NCI-H510A treated with DMSO at 0.1 percent for 48 hours (cell line): Measurements from ENCODE around the gene KCND2.

Experiments used
- DNase-seq: peaks from one replicate; lab custom pipeline; 2025; lab: John Stamatoyannopoulos, UW

KCND2 gene

DNA sequence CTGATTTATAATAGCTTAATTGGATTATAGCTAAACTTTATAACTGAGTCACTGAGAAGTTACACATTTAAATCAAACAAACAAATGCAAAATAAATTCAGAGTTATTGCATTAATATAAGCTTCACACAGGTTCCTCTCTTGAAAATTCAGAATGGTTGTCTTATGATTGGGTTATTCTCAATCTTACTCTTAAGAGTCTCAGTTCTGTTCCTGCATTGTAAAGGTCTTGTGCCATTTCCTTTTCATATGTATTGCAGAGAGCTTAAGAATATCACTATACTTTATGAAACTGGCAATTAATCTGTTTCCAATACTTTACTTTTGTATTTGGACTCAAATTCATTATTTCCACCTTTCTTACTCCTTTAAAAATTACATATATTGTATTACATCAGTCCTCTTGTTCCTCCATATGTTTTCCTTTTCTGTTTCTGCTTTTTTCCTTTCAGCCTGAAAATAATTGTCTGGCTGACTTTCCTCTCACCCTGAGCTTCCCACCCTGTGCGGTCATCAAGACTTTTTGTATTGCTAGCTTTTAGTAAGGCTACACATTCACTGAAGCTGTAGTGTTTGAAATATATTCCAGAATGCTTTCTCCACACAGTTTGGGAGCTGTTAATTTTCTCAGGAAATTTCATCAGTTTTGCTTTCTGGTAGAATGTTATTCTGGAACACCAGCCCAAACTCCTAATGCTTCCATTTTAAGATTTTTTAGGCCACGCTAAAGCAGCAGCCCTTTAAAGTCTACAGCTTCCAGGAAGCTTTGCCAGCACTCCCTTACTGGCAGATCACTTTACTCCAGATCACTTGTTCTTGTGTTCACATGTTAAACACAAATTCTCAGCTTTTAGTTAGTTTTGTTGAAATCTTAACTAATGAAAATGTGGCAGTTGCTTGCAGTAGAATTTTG, 139.4 kb downstream of the KCND2 start:
- no peak for DNase-seq

DNA sequence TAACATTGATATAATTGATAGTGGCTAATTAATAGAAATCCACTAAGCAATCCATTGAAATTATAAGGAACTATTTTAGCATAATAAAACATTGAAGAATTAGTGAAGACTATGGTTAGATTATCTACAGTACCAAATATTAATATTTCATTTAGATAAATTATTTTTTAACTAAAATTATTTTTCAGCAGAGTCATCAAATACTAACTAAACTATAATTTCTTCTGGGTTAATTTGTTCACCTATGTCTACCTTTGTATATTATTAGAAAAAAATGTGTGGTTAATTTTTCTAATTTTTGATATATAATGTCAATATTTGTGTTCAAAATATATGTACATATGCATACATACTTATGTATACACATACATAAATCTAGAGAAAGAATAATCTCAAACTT, 140.2 kb downstream of the KCND2 start:
- no peak for DNase-seq

DNA sequence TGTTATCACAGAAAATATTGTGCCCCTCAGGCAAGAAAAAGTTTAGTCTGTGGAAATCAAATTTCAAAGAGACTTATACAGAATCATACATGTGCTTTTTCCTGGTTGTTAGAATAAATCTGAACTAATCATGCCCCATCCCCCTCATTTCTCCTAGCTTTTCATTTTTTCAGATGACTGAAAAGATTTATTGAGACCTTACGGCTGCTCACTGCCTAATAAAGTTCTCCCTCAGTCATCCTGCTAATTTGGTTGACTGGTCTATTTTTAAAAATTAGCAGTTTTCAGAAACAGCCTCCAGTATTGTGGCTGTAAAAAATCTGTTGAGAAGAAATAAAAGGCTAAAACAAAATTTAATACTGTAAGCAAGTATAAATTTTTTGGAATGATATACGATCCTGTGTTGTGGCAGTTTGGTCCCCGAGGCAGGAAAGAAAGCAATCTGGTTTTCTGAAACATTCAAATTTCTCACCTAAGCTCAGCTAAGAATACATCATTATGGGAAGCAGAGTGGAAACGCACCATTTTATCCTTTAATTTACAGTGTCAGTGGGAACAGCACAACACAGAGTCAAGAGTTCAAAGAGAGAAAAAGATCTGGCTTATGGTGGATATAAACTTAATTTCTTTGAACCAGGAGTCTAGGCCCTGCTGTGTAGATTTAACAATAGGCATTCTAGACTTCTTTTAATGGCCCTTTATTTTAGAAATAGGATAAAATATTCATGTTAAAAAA, 144.4 kb downstream of the KCND2 start:
- no peak for DNase-seq

DNA sequence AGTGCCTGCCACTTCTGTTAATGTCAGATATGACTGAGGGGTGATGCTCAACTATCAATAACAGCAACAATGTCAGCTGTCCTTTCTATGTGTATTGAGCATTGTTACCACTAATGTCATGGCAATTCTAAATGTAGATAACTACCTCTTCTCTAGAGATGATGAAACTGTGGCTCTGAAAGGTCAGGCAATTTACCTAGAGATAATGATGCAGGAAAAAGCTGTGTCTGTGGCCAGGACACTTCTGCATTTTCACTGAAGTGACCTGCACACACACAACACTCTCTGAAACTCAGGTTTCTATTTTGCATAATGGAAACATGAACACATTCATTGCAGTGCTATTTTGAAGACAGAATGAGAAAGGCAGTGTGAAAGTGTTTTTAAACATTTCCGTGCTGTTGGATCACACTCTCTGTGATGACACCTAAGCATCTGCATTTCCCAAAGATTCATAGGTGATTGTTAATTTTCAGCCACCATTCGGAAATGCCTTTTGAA, 148.2 kb downstream of the KCND2 start:
- DNase-seq = no peak

DNA sequence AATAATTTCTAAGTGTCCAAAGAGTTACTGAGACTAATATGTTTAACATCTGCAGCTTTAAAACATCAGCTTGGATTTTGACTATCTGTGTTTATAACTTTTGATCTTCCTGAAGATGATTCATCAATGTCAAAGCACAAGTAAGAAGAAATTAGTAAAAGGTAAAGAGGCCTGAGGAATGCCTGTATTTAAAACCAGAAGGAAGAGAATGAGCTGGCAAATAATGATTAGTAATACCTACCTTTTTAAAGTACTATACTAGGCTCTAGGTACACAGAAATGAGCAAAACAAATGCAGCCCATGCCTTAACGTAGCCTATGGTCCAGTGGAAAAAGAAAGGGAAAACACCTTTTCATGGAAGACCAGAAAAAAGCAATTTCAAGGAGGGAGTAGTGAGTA, 158.0 kb downstream of the KCND2 start:
- DNase-seq = no peak

DNA sequence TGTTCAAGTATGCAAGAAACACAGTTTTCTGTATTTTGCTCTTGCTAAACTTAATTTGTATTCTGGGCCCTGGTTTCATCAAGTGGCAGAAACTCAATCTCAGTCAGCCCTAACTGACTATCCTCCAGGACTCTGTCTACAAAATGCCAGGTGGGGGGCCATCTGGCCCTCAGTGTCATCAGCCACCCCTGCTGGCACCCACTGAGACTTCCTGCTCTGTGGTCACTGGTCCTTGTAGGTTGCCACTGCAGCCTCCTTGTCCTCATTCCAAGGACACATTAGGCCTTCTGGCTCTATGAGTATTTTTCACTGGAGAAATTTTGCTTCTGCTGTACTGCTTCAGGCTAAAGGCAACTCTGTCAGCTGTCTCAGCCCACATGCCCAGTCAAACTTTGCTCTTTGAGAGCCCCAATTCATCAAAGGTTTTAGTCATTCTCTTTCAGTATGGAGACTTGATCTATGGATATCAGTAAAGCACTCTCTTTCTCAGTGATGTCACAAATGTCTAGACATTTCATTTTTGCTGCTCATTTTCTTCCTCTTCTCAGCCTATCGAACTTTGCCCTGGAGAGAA, 163.6 kb downstream of the KCND2 start:
- DNase-seq = no peak

DNA sequence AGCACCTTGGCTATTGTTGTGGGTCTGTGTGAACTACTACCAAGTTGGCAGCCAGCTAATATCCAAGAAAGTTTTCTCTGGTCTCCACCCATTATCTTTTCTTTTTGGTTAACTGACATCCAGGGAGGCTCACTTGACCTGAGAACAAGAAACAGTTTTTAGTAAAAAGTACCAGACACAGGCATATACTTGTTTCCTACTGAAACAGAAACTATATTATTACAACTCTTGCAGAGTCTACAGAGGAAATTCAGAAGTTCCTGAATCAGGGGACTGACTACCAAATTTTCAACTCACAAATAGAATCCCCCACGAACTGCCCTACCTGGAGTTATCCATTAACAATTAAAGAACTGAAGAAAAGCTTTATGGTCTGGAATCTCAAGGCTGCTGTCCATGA, 168.9 kb downstream of the KCND2 start:
- no peak for DNase-seq

DNA sequence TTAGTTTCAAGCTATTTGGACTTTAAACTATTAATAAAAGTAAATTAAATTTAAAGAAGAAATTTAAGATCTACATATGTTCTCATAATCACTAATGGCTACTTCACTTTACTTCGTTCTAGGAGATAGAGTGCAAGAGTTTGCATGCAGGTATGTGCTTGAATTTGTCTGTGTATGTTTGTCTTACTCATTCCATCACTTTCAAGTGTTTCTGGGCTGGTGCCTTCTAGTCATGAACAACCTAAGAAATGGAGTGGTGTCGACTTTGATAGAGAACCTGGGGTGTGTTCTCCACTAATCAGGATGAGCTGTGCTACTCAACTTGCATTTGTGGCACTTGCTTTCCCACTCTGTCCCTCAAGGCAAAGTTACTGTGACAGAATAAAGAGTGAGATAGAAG, 169.9 kb downstream of the KCND2 start:
- no peak for DNase-seq

DNA sequence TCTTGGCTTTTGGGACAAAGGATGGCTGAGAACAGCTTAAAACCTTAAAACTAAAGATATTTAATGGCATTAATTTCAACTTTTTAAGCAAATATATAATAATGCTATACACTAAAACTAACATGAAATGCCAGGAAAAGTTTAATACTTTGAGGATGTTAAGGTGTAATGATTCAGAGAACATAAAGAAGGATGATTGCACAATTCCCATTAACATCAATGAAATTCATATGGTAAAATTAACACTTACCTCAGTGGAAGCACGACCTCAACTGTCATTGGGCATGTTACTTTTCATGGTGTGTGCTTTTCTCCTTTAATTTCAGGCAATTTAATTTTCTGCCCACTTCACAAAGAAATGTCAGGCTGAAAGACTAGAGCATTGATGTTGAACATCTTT, 171.7 kb downstream of the KCND2 start:
- no peak for DNase-seq

DNA sequence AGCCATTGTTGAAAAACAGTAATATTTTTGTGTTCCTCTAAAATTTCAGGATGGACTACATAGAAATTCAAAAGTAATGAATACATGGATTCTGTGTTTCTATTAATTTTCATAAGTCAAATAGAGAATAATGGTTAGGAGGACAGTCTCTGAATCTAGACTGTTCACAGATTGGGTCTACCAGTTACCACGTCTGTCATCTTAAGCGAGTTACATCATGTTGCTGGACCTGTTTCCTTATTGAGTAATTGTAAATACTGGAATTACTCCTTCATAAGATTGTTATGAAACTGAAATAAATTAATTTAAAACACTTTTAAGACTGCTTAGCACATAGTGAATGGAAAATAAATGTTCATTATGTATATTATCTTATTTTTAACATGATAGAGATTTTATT, 172.3 kb downstream of the KCND2 start:
- DNase-seq = no peak

DNA sequence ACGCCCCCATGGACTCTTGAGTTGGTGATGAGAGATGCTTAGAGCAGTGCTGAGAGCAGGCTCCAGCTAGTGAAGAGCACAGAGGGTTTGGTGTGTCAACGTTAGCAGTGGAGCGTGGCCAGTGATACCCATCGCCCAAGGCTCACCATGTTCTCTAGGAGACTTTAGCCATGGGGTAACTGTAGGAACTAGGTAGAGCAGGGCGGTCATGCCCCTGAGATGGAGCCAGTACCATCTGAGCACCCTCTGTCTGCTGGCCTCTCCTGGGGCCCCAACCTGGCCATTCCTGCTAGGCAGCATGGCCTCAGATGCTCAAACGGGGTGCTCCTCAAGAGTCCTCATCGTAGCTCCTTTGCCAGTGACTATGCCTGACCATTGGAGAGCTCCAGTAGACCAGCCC, 179.7 kb downstream of the KCND2 start:
- no peak for DNase-seq

DNA sequence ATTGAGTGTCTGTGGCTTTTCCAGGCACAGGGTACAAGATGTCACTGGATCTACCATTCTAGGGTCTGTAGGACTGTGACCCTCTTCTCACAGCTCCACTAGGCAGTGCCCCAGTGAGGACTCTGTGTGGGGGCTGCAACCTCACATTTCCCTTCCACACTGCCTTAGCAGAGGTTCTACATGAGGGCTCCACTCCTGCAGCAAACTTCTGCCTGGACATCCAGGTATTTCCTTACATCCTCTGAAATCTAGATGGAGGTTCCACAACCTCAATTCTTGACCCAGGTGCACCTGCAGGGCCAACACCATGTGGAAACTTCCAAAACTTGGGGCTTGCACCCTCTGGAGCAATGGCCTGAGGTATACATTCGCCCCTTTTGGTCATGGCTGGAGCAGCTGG, 183.7 kb downstream of the KCND2 start:
- DNase-seq = no peak

DNA sequence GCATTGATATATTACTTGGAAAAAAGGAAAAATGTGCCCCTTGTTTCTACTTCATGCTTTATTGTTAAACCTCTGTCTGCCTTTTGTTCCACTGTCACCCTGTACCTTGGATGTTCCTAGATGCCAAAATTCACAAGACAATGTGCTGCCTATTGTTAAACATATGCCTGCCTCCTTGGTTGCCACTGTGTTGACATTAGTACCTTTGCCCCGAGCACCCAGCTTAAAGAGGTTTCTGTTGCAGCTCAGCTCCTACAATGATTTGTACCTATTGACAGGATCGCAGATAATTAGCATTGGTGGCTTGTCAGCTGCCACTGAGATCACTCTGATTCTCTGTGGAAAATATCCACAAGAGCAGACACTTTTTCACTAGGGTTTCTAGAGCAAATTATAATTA, 188.0 kb downstream of the KCND2 start:
- DNase-seq = no peak

DNA sequence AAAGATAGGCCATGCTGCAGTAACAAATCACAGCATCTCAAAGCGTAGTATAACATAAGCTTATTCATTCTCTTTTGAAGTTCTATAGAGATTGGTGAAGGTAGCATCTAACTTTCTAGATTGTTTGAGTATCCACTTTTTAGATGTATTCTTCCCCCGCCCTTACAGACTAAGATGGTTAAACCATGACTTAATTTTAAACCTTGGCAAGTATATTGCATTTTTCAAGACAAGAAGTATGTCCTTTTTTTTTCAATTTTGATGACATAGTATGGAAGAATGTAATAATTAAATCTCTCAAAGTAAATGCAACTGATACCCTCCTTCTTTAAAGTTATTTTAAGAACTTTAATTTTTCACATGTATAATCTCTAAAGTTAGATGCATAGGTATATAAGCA, 190.0 kb downstream of the KCND2 start:
- DNase-seq = no peak

DNA sequence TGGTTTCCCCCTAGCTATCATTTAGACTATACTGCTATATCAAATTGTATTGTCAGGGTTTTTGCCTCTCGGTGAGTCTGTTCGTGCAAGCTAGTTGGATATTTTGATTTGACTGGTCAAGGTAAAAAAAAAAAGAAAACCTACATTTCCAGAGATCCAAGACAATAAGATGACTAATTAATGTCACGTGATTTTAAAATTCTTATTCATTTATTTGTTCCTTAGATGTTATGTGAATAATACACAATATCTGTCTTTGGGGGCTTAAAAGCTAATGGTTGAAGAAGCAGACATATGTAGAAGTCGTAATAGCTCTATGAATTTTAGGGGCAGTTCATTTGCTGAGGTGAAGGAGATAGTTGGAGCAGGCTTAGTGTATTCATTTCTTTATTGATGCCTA, 191.1 kb downstream of the KCND2 start:
- no peak for DNase-seq

DNA sequence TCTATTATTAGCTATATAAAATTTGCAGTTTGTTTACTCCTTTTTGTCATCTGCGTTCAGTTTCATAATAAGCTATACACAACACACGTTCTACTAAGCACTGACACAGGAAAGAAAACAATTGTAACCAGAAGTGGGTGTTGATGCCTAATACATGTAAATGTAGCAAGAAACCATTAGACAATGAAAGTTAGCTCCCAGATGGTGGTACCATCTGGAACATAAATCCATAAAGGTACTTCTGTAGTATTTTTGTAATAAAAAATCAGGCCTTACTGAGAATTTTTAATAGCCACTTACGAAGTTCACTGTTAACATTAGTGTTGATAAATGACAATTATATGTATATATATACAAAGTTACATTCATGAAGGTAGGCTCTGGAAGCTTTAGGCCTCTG, 194.7 kb downstream of the KCND2 start:
- no peak for DNase-seq

DNA sequence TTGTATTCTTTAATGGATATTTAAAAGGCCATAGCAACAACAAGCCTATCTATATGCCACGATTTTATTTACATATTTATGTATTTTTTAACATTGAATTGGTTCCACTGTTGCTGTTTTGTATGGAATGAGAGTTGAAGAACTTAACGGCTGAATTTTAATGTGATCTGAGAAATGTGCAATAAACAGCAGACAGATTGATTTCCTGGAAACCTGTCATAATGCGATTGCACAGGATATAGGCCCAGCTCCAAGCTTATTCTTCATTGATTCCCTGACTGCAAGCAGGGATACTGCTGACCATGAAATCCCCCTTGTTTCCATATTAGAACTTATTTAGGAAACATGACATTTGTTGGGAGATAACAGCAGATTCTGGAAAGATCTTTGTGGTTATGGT, 195.6 kb downstream of the KCND2 start:
- no peak for DNase-seq

DNA sequence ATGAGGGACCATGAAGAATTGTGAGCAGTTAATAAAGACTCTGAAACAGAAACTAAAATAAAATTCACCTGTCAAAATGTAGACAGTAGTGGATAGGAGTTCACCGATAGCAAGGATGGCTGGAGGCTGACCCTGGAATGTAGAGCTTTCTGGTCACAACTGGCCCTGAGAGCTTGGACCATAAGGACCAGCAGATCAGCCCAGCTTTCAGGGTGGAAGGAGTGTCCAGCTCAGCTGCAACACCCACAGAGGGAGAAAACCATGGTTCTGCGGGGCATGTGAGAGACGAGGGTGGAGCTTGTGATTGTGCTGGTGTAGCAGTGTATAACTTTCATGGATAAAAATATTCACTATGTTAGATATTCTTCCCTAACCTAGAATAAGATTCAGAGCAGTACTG, 199.9 kb downstream of the KCND2 start:
- no peak for DNase-seq

DNA sequence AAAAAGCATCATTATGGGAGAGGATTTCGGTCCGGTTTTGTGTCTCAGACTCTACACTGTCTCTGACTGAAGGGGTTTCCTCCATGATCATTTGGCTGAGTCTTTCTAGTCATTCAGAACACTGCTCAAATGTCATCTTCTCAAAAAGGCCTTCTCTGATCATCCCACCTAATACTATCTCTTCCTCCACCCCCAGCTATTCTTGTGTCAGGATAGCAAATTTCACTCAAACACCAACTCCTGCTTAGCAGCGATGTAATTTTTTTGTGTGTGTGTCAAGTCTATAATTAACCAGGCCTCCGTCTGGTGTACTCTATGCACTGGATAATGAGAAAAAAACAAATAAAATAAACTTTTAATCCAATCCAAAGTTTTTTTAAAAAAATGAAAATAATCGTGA, 200.4 kb downstream of the KCND2 start:
- DNase-seq = no peak

DNA sequence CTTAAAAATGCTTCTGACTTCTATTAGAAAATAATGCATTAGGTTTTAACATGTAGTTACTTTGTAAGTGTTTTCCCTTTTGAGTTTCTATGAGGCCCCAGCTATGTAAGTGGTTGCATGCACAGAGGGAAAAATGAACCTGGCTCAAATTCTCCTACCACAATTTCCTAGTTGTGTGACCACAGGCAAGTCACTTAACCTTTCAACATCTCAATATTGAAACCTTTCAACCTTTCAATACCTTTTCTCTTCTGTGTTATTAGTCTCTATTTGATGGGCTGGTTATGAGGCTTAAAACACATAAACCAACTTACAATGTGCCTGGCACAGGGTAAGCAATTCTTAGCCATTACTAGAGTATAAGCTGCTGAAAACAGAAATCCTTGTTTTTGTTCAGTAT, 203.0 kb downstream of the KCND2 start:
- DNase-seq = no peak

DNA sequence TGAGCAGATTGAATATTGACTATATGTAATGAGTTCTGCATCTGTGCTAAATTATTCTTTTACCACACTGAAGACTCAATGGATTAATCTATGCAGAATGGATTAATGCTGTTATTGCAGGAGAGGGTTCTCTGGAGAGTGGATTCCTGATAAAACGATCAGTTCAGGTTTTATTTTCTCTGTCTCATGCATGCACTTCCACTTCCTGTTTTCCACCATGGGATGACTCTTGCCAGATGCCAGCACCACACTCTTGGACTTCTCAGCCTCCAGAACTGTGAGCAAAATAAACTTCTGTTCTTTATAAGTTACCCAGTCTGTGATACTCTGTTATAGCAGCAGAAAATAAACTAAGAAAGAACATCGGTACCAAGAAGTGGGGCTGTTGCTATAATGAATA, 207.5 kb downstream of the KCND2 start:
- no peak for DNase-seq

DNA sequence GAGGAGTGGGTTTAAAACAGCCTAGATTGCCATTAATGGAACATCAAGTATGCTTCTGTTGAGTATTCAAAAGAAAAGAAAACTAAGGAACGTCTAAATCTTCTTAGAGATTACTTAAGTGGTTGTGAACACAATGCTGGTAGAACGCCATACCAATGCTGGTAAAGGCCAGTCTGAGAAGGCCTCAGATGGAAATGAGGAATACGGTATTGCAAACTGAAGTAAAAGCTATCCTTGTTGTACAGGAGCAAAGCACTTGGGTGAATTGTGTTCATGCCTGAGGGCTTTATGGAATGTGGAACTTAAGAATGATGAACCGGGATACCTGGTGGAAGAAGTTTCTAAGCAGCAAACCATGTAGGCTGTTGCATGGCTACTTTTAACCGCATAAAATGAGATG, 208.0 kb downstream of the KCND2 start:
- DNase-seq = no peak

DNA sequence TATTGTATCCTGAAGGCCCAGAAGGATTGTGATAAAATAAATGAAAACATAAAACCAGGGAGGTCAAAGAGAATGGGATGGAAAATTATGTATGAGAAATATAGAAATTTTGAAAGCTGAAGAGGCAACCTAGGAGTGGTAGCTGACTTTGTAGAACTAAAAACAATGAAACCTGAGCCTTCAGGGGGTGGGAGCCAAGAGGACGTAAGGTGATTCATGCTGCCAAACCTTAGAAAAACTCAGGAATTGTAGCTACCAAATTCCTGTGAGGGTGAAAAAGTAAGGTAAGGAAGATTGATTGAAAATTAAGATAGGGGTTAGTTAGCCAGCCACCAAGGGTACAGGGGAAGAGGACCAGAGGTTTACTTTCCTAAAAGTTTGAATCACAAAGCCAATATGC, 213.2 kb downstream of the KCND2 start:
- no peak for DNase-seq
